K562 (cell line): ENCODE data around the gene ARHGEF1. TPM values are rescaled to one million over a fixed set of nuclear protein-coding genes. Genes with fewer than 3 reads are reported as not detected.

Source experiments
- ATAC-seq: fragments of 200-7000 bp; cut with Tn5 transposase; 3 replicates; pipeline ENCODE4 v1.9.1; 2020; ENCODE audit warnings: moderate library complexity
- BruUV-seq: library from RNA; stranded (reverse); fragments of 400-500 nt; replicated peaks from 2 replicates; lab custom pipeline; 2021; lab: Mats Ljungman, UMichigan
- CTCF ChIA-PET: fragments of 300-600 bp; formaldehyde crosslinking; extraction: SDS; loops from one replicate; lab custom pipeline; 2021; ENCODE audit warnings: low intra/inter-chr PET ratio; lab: Yijun Ruan, JAX
- POLR2A ChIA-PET: fragments of 300-600, 350-650 bp; sonication (Branson Sonifier 250); formaldehyde crosslinking; extraction: SDS; loops from one replicate; lab custom pipeline; 2021; ENCODE audit warnings: antibody characterized with exemption, inconsistent platforms; lab: Yijun Ruan, JAX
- DNase-seq, 4 experiments: peaks; one replicate each; pipeline versions ENCODE4 v3.0.0 to v3.0.0-alpha.2; 2011 to 2018; ENCODE audit warnings: low spot score in 3 of 4, mixed read lengths in 3 of 4; ENCODE audit errors: extremely low read depth in 1 of 4
- FAIRE-seq: peaks from 2 replicates; lab custom pipeline; 2011; peaks lifted over from hg19 to GRCh38; lab: Jason Lieb, UNC
- H2AFZ ChIP-seq: 2 replicates; pipeline ENCODE4 v1.6.0; 2011; ENCODE audit warnings: low read depth, low read length, control low read depth, inconsistent platforms
- H3K27ac ChIP-seq: fragments of 200-600 bp; 3 replicates; pipeline ENCODE4 v1.8.0; 2011; ENCODE audit warnings: low read depth, mild to moderate bottlenecking, control low read depth, inconsistent platforms, low read length, moderate library complexity, mixed read lengths; ENCODE audit errors: extremely low read depth
- H3K27me3 ChIP-seq, 2 experiments: fragments of 300-600 bp in 1 of 2; 2 replicates in 1 of 2; 3 replicates in 1 of 2; pipeline versions ENCODE4 v1.6.0 to v1.8.0; 2011; ENCODE audit warnings: inconsistent platforms in 2 of 2, low read length in 2 of 2, mild to moderate bottlenecking in 1 of 2, mixed read lengths in 1 of 2, moderate library complexity in 1 of 2; ENCODE audit not compliant: control insufficient read depth in 2 of 2, insufficient read depth in 2 of 2
- H3K36me3 ChIP-seq: fragments of 300-600 bp; 3 replicates; pipeline ENCODE4 v1.8.0; 2011; ENCODE audit warnings: mild to moderate bottlenecking, low read length, inconsistent platforms; ENCODE audit not compliant: control insufficient read depth, insufficient read depth
- H3K4me1 ChIP-seq, 2 experiments: fragments of 200-600 bp in 1 of 2; replicated peaks in 1 of 2; 2 replicates in 1 of 2; 3 replicates in 1 of 2; pipeline versions ENCODE4 v1.5.1 to v1.8.0; 2011; ENCODE audit warnings: inconsistent platforms in 2 of 2, low read length in 2 of 2, mild to moderate bottlenecking in 1 of 2, mixed read lengths in 1 of 2, moderate library complexity in 1 of 2; ENCODE audit not compliant: control insufficient read depth in 2 of 2, insufficient read depth in 2 of 2
- H3K4me2 ChIP-seq: 2 replicates; pipeline ENCODE4 v1.6.1; 2011; ENCODE audit warnings: low read length, control low read depth, inconsistent platforms, mixed read lengths; ENCODE audit not compliant: insufficient read depth
- H3K4me3 ChIP-seq: fragments of 200-600 bp; sonication (generic), shearing (Covaris generic); 2 replicates; pipeline ENCODE4 v1.5.1; 2016; ENCODE audit warnings: control low read depth, inconsistent platforms
- H3K79me2 ChIP-seq: fragments of 200-600 bp; 3 replicates; pipeline ENCODE4 v1.8.0; 2011; ENCODE audit warnings: low read length, inconsistent platforms; ENCODE audit not compliant: control insufficient read depth, insufficient read depth
- H3K9ac ChIP-seq, 2 experiments: 2 replicates each; pipeline versions ENCODE4 v1.6.0 to v1.6.1; 2011; ENCODE audit warnings: low read depth in 2 of 2, low read length in 2 of 2, control low read depth in 1 of 2, inconsistent platforms in 1 of 2, mild to moderate bottlenecking in 1 of 2, mixed read lengths in 1 of 2; ENCODE audit not compliant: insufficient read depth in 1 of 2
- H3K9me1 ChIP-seq: one replicate; pipeline ENCODE4 v1.6.0; 2011; ENCODE audit warnings: inconsistent platforms, mild to moderate bottlenecking, low read length, moderate library complexity; ENCODE audit not compliant: control insufficient read depth, insufficient read depth
- H3K9me3 ChIP-seq: replicated peaks from 2 replicates; pipeline ENCODE4 v1.5.1; 2011; ENCODE audit warnings: low read depth, low read length, inconsistent platforms; ENCODE audit not compliant: control insufficient read depth, insufficient read depth
- H4K20me1 ChIP-seq: replicated peaks from 2 replicates; pipeline ENCODE4 v1.6.1; 2011; ENCODE audit warnings: low read length, inconsistent platforms, mixed read lengths; ENCODE audit not compliant: control insufficient read depth, insufficient read depth
- ETS1 ChIP-seq: conservative IDR thresholded peaks from 2 replicates; pipeline ENCODE4 v1.6.1; 2011; ENCODE audit warnings: low read depth, mild to moderate bottlenecking, low read length; ENCODE audit not compliant: control insufficient read depth
- ETV5 ChIP-seq: sonication (generic); formaldehyde crosslinking; IDR thresholded peaks from 2 replicates; pipeline ENCODE4 v1.4.0; 2020; ENCODE audit warnings: low read depth, mild to moderate bottlenecking, missing genetic modification reagents
- ETV6 ChIP-seq, 3 experiments: fragments of 150-350 bp in 1 of 3; sonication (generic) in 1 of 3; formaldehyde crosslinking in 1 of 3; IDR thresholded peaks; 2 replicates each; pipeline versions ENCODE4 v1.6.1 to v1.8.0; 2014 to 2022; ENCODE audit warnings: borderline replicate concordance in 2 of 3, low read depth in 2 of 3, antibody characterized with exemption in 1 of 3, low read length in 1 of 3, mild to moderate bottlenecking in 1 of 3, missing genetic modification reagents in 1 of 3
- MLX ChIP-seq, 2 experiments: fragments of 450-650 bp in 1 of 2; sonication (generic) in 1 of 2; formaldehyde crosslinking; conservative IDR thresholded peaks; 2 replicates each; pipeline versions ENCODE4 v1.4.0 to v1.8.1; 2020 to 2022; ENCODE audit warnings: mild to moderate bottlenecking in 1 of 2, missing genetic modification reagents in 1 of 2
- TRIM28 ChIP-seq: fragments of 450-650 bp; IDR thresholded peaks from 2 replicates; pipeline ENCODE4 v1.6.1; 2017
- WGBS: fragments of 100-300 bp; shearing (Covaris generic); methylation state at CpG from one replicate; pipeline ENCODE4 v1.1.6; 2016; ENCODE audit warnings: low coverage, mixed read lengths; ENCODE audit not compliant: insufficient coverage; ENCODE audit errors: missing lambda C conversion rate; 5-methylcytosine and 5-hydroxymethylcytosine counted together
- in situ Hi-C: fragments of 300-500 bp; cut with MboI; formaldehyde crosslinking; loops from 4 replicates; pipeline ENCODE4 v1.15.0; 2018; ENCODE audit warnings: inconsistent platforms, mixed read lengths
- intact Hi-C: fragments of 100-400 bp; cut with micrococcal nuclease; formaldehyde crosslinking; loops from 2 replicates; pipeline ENCODE4 v1.14.2; 2022
- polyA plus RNA-seq, 8 experiments: library from polyadenylated mRNA; depleted of rRNA in 4 of 8; stranded (reverse) in 5 of 8; unstranded in 3 of 8; fragments of >200 nt; fragmentation: Nextera tagmentation in 2 of 8; fragmentation: Illumina TruSeq in 1 of 8; extraction: Ambion mirVana in 2 of 8; extraction: Trizol in 1 of 8; gene quantifications; 2 replicates each; pipeline versions ENCODE4 v1.2.1 to v1.2.3, GENCODE V29; 2011 to 2014; ENCODE audit warnings: inconsistent platforms in 1 of 8, missing spikeins in 1 of 8
- total RNA-seq, 7 experiments: library from RNA; depleted of rRNA in 6 of 7; stranded (reverse); fragments of >200 nt in 6 of 7; fragmentation: Illumina TruSeq in 2 of 7; extraction: Trizol in 2 of 7; gene quantifications; 2 replicates each; pipeline versions ENCODE4 v1.2.1 to v1.2.3, GENCODE V29; 2011 to 2021; ENCODE audit warnings: low replicate concordance in 1 of 7

ARHGEF1 gene
- total and polyA plus RNA-seq, 9 of the 15 experiments (the other 6 are each of a cell fraction or from before 2014, with no cell fraction given), result 1.9 to 149 (median 29.8) TPM

GRCh38 chr19:41917676-41918075, 34.7 kb downstream of the ARHGEF1 start:
- H3K4me2 ChIP-seq, result no peak overlapping the region
- H4K20me1 ChIP-seq, result peaks cover 8% of the 10 kb centered on the region; the same call in 1 of the 2 replicates
- no peaks in the 10 kb centered on the region for H3K79me2 ChIP-seq
- H3K27me3 ChIP-seq, result peaks cover 23 to 47% of the 10 kb centered on the region in 2 experiments
- DNase-seq (no peak), FAIRE-seq (no peak), ATAC-seq (no peak)
- no peak overlapping the region for H3K27ac ChIP-seq
- intact Hi-C loops, result no loop called here
- no peaks in the 10 kb centered on the region; the same call in 1 of the 2 replicates for H3K9me3 ChIP-seq
- WGBS, result 36% methylated on average over 12 of the region's 12 CpGs
- no TSS peak for BruUV-seq
- ChIA-PET CTCF (no interaction called here), POLR2A (no interaction called here)
- no peak overlapping the region for H2AFZ ChIP-seq
- H3K9ac ChIP-seq, result no peak overlapping the region
- no peaks in the 10 kb centered on the region for H3K9me1 ChIP-seq
- TF ChIP-seq MLX (CRISPR knock-in tag; conservative IDR thresholded peaks at IDR 0.05), result no peak
- TF ChIP-seq ETS1, result no peak
- no peak for TF ChIP-seq TRIM28
- no peak for TF ChIP-seq ETV5 (CRISPR knock-in tag)
- TF ChIP-seq ETV6 (IDR thresholded peaks at IDR 0.05; ENCODE audit: borderline replicate concordance in 1 of 2, low read depth in 2 of 2, low read length in 1 of 2), result no peak
- no peak for TF ChIP-seq ETV6 (CRISPR knock-in tag; IDR thresholded peaks at IDR 0.05; ENCODE audit: borderline replicate concordance)
- H3K4me1 ChIP-seq, result peaks cover 0 to 37% of the 10 kb centered on the region in 2 experiments; a peak in 3 of 5 replicates
- no peak overlapping the region for H3K4me3 ChIP-seq
- in situ Hi-C loops, result no loop called here
- no peaks in the 10 kb centered on the region for H3K36me3 ChIP-seq
